ENCODE data around the gene TNNC2. TPM values are rescaled to one million over a fixed set of nuclear protein-coding genes. Genes with fewer than 3 reads are reported as not detected.

Gene TNNC2
- polyA plus RNA-seq, 1 of the 3 experiments (the other 2 are of a cell fraction), result 1.1 TPM

DNA sequence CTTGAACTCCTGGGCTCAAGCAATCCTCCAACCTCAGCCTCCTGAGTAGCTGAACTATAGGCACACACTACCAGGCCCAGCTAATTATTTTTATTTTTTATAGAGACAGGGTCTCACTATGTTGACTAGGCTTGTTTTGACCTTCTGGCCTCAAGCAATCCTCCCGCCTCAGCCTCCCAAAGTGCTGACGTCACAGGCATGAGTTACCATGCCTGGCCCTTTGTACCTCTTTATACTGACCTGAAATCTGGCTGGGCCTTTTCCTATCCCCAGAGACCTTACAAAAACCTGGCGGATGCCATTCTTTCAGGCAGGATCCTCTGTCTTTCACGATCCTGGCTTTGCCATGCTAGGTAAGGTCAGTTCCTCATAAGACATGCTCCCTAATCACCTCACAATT, 47.0 kb downstream of the TNNC2 start:
- WGBS (ENCODE audit: low lambda C conversion rate), result 77% methylated on average over 4 of the region's 4 CpGs
- Histone ChIP-seq H3K9me2 (no peaks in the 10 kb centered on the region), H3K4me2 (peak overlapping the region; percentile 42), H3K9ac (peak overlapping the region; percentile 40), H3K79me2 (ENCODE audit: insufficient read depth) (no peaks in the 10 kb centered on the region), H3K4me3 (ENCODE audit: low read depth in 2 of 2, low read length in 1 of 2) (no peak overlapping the region), H3K36me3 (replicated peaks in 1 of 2; ENCODE audit: control insufficient read depth in 1 of 2, insufficient read depth in 2 of 2, low read length in 1 of 2) (no peaks in the 10 kb centered on the region), H3K27ac (ENCODE audit: low read depth in 2 of 2, low read length in 1 of 2) (peak overlapping the region in 1 of 2 experiments; percentile 91; a peak in 2 of 4 replicates), H2AFZ (ENCODE audit: low read depth) (no peak overlapping the region), H3K4me1 (ENCODE audit: control insufficient read depth in 1 of 2, insufficient read depth in 2 of 2, low read depth in 1 of 2, low read length in 1 of 2) (peaks cover 0 to 36% of the 10 kb centered on the region in 2 experiments; a peak in 3 of 4 replicates), H4K20me1 (ENCODE audit: insufficient read depth) (no peaks in the 10 kb centered on the region), H3K9me3 (no peaks in the 10 kb centered on the region), H3F3A (replicated peaks; ENCODE audit: insufficient read depth) (peaks cover 36% of the 10 kb centered on the region), H3K27me3 (ENCODE audit: insufficient read depth) (no peaks in the 10 kb centered on the region)
- POLR2A ChIA-PET, result no interaction called here
- CTCF ChIA-PET, result interaction anchor here (1.0 to 2.9 kb wide), 5 partner anchors 9 to 736 kb away, joined by 3 to 35 read pairs (median 4); partner anchors contain the start of genes DNTTIP1 and WFDC3
- DNase-seq, result no peak
- TF ChIP-seq SIN3A (IDR thresholded peaks at IDR 0.05; ENCODE audit: borderline replicate concordance, low read depth, low read length), result no peak
- no peak for TF ChIP-seq RFX5 (IDR thresholded peaks at IDR 0.05; ENCODE audit: low read length)
- TF ChIP-seq FOSL2 (IDR thresholded peaks at IDR 0.05; ENCODE audit: borderline replicate concordance, low read depth), result no peak
- TF ChIP-seq CHD2 (IDR thresholded peaks at IDR 0.05; ENCODE audit: low read length, partially characterized antibody), result no peak
- TF ChIP-seq FOXJ3 (CRISPR knock-in tag; IDR thresholded peaks at IDR 0.05), result no peak
- TF ChIP-seq IRF3 (IDR thresholded peaks at IDR 0.05; ENCODE audit: low read depth, low read length), result no peak
- TF ChIP-seq, protein P1, sequence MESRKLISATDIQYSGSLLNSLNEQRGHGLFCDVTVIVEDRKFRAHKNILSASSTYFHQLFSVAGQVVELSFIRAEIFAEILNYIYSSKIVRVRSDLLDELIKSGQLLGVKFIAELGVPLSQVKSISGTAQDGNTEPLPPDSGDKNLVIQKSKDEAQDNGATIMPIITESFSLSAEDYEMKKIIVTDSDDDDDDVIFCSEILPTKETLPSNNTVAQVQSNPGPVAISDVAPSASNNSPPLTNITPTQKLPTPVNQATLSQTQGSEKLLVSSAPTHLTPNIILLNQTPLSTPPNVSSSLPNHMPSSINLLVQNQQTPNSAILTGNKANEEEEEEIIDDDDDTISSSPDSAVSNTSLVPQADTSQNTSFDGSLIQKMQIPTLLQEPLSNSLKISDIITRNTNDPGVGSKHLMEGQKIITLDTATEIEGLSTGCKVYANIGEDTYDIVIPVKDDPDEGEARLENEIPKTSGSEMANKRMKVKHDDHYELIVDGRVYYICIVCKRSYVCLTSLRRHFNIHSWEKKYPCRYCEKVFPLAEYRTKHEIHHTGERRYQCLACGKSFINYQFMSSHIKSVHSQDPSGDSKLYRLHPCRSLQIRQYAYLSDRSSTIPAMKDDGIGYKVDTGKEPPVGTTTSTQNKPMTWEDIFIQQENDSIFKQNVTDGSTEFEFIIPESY (IDR thresholded peaks at IDR 0.05; ENCODE audit: borderline replicate concordance, low read depth), result no peak
- TF ChIP-seq YY1 (IDR thresholded peaks at IDR 0.05; ENCODE audit: low read depth), result no peak
- no peak for TF ChIP-seq TEAD4 (IDR thresholded peaks at IDR 0.05; ENCODE audit: borderline replicate concordance, insufficient read depth)
- no peak for TF ChIP-seq GABPA (IDR thresholded peaks at IDR 0.05; ENCODE audit: low read depth)
- no peak for TF ChIP-seq RXRA (IDR thresholded peaks at IDR 0.05; ENCODE audit: borderline replicate concordance, low read depth)
- TF ChIP-seq SMC3 (IDR thresholded peaks at IDR 0.05; ENCODE audit: low read depth, low read length), result no peak
- no peak for TF ChIP-seq RCOR1 (IDR thresholded peaks at IDR 0.05; ENCODE audit: low read length)
- no peak for TF ChIP-seq NRF1 (IDR thresholded peaks at IDR 0.05; ENCODE audit: low read depth, low read length)
- no peak for TF ChIP-seq TCF12 (IDR thresholded peaks at IDR 0.05)
- no peak for TF ChIP-seq TAF1 (IDR thresholded peaks at IDR 0.05; ENCODE audit: borderline replicate concordance, low read depth, low read length)
- TF ChIP-seq FOXM1 (IDR thresholded peaks at IDR 0.05; ENCODE audit: low read depth), result no peak

All from SK-N-SH (cell line).